GM19452 (cell line): ENCODE results near the gene TAF4.

ENCODE experiments used
- ATAC-seq: cut with Tn5 transposase; IDR thresholded peaks from one replicate; pipeline ENCODE4 v1.9.1; 2021; ENCODE audit not compliant: unreplicated experiment

The TAF4 gene

GRCh38 chr20:61968036-61968810 lies 97.5 kb downstream of the TAF4 start:
- ATAC-seq, result no peak

- ATAC-seq, result no peak
Observed at GRCh38 chr20:61967300-61967699, 98.4 kb downstream of the TAF4 start.

- no peak for ATAC-seq
Observed at GRCh38 chr20:61966492-61967244, 99.0 kb downstream of the TAF4 start.

DNA sequence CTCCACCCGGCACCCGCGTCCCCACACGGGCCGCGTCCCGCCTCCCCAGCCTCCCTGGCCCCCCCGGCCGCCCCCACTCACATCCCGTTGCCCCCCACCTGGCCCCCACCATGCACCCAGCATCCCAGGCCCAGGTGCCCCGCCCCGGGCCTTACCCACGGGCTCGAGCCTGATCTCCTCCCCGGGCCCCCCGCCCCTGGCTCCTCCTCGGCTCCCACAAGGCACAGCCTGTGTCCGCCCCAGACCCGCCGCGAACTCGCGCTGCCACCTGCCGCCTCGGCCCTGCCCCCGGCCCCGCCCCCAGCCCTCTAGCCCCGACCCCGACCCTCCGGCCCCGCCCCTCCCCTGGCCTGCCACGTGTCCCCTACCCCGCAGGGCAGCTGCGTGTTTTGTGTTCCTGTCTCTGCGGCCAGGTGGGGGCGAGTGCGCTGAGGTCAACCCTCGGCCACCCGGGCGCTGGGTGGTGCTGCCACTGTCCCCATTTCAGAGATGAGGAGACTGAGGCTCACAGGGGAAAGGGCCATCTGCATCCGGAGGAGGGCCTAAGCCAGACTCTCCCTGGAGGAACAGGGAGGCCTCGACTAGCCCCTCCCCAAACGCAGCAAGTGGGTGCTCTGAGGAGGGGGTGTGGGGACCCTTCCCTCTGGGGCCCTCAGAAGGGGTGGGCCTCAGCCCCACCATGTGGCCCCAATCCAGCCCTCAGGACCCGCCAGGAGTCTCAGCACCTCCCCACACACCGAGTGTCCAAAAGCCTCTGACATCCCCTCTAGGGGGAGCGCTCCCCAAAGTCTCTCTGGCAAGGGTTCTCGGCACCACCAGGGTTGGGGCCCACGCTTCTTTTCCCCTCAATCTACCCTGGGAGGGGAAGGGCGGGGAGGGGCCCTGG lies 99.8 kb downstream of the TAF4 start:
- ATAC-seq, result no peak

DNA sequence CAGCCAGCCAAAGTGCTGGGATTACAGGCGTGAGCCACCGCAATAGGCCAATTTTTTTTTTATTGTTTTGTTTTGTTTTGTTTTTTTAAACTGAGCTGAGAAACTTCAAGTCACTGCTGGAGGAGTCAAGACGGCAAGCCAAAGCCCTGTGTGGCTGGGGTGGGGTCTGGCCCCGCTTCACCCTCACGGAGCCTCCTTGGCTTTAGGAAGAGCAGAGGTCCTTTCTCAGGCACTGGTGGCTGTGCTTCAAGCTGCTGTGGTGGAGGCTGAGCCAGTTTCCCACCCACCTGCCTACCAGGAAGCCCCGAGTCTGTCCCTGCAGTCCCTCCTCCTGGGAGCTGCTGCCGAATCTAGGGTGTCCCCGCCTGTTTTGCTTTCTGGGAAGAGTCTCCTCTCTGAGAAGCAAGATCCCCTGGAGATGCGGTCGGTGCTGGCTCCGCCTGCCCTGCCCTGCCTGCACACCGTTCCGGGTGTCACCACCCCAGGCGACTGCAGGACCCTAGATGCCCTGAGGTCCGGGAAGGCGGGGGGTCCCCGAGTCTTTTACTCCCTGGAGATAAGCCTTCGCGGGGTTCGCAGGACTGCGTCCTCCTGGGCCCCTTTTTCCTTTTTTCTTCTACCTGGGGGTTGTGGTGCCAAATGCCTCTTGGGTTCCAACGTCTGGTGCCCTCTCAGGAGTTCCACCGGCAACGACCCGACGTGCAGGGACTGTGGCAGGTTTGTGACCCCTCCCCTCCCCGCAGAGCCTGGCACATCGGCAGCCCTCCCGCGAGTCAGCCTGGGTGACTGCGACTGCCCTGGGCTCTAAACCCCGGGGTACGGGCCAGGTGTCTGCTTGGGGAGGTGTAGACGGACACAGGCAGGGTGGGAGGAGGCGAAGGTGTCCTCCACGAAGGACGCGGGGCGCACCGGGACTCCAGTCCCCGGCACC lies 100.7 kb downstream of the TAF4 start:
- no peak for ATAC-seq

- ATAC-seq, result no peak
Observed at GRCh38 chr20:61963885-61964674, 101.6 kb downstream of the TAF4 start.

DNA sequence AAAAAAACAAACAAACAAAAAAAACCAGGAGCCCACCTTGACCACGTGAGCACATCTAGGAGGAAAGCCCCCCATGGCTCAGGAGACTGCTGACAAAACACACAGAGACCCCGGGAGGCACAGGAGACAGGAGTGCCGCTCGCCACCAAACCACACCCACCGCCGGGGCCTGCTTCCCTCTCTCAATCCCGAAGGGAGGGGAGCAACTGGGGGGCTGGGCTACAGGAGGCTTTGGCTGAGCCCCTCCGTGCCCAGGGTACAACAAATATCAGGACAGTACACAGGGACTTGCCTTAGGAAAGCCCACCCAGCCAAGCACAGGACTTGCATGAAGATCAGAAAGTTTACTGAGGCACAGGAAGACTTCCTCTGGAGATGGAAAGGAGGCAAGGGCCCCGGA lies 102.5 kb downstream of the TAF4 start:
- no peak for ATAC-seq

DNA sequence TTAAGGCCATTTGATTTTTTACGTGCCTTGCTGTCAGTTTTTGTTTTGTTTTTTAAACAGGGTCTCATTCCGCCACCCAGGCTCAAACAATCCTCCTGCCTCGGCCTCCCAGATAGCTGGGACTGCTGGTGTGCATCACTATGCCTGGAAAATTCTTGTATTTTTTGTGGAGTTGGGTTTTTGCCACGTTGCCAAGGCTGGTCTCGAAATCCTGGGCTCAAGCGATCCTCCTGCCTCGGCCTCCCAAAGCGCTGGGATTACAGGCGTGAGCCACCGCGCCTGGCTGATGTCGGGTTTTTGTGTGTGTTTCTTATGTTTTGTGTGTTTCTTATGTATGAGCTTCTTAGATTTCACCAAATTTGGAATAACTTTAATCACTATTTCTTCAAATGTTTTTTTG lies 104.8 kb downstream of the TAF4 start:
- ATAC-seq, result no peak

GRCh38 chr20:61958773-61959700 lies 106.6 kb downstream of the TAF4 start:
- no peak for ATAC-seq

DNA sequence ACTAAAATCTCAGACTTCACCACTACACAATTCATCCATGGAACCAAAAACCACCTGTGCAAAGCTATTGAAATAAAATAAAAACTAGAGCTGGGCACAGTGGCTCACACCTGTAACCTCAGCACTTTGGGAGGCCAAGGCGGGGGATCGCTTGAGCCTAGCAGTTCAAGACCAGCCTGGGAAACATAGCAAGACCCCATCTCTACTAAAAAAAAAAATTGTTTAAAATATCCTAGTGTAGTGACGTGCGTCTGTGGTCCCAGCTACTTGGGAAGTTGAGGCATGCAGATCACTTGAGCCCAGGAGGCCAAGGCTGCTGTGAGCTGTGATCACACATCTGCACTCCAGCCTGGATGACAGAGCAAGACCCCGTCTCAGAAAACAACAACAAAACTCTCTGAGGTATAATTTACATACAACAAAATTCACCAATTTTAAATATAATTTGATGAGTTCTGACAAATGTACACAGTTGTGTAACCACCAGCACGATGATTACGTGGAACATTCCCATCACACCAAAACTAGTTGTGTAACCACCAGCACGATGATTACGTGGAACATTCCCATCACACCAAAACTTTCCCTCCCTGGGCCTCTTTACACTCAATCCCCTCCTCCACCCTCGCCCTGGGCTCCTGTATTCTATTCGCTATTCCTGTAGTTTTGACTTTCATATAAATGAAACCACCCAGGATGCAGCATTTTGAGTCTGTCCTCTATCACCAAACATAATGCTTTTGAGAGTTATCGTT lies 107.5 kb downstream of the TAF4 start:
- no peak for ATAC-seq

GRCh38 chr20:61956396-61957342 lies 109.0 kb downstream of the TAF4 start:
- ATAC-seq, result no peak

DNA sequence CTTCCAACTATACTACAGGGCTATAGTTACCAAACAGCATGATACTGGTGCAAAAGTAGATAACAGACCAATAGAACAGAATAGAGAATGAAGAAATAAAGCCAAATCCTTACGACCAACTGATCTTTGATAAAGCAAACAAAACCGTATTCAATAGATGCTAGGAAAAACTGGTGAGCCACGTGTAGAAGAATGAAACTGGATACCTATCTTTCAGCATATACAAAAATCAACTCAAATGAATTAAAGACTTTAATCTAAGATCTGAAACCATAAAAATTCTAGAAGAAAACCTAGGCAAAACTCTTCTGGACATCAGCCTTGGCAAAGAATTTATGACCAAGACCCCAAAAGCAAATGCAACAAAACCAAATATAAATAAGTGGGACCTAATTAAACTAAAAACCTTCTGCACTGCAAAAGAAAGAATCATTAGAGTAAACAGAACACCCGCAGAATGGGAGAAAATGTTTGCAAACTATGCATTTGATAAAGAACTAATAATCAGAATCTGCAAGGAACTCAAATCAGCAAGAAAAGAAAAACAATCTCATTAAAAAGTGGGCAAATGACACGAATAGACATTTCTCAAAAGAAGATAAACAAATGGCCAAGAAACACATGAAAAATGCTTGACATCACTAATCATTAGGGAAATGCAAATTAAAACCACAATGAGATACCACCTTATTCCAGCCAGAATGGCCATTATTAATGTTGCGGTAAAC lies 109.8 kb downstream of the TAF4 start:
- no peak for ATAC-seq

DNA sequence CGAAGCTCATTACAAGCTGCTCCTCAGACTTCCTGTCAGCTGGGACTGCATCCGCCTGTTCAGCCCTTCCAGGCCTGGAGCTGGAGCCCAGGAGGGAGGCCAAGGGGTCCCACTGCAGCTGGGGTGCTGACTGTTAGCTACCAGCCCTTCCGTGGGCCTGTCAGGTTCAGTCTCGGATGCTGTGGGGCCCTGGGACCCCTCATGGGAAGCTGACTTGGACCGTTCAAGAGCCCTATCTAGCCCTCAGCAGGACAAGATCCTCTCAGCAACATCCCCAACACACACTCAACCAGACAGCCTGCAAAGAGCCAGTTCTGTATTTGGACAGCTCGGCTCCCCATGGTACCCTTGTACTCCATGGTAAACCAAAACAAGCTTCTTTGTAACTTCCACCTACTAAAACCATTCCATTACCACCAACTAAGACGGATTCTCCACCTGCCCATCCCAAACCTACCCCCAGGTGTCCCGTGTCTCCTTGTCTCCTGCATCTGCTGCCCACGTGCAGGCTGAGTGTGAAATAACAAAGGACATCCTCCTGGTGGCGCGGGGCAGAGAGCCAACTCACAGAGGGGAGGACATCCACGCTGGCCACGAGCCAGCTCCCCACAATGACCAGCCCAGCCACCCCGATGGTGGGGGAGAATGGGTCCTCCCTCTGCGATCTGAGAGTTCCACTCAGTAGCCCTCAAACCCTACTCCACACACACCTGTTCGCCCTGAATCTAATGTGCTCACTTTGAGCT lies 111.2 kb downstream of the TAF4 start:
- ATAC-seq, result no peak

GRCh38 chr20:61953037-61954021 lies 112.4 kb downstream of the TAF4 start:
- ATAC-seq, result no peak
